PC-3 (cell line): ENCODE measurements around the gene LEMD2. TPM values are rescaled to one million over a fixed set of nuclear protein-coding genes. Genes with fewer than 3 reads are reported as not detected.

Experiments used
- ATAC-seq: fragments of 200-7000 bp; cut with Tn5 transposase; 2 replicates; pipeline ENCODE4 v1.9.1; 2020; ENCODE audit warnings: mild to moderate bottlenecking, moderate library complexity
- BruUV-seq: library from RNA; stranded (reverse); fragments of 400-500 nt; replicated peaks from 2 replicates; lab custom pipeline; 2021; lab: Mats Ljungman, UMichigan
- CTCF ChIA-PET: fragments of 300-600 bp; sonication (Branson Sonifier 250); formaldehyde crosslinking; loops from one replicate; lab custom pipeline; 2022; ENCODE audit warnings: antibody characterized with exemption; lab: Charles Lee
- POLR2A ChIA-PET: fragments of 300-600 bp; sonication (Branson Sonifier 250); formaldehyde crosslinking; loops from one replicate; lab custom pipeline; 2022; ENCODE audit warnings: antibody characterized with exemption; ENCODE audit not compliant: unreplicated experiment; lab: Charles Lee
- DNase-seq: peaks from one replicate; pipeline ENCODE4 v3.0.0-alpha.2; 2015
- H2AFZ ChIP-seq: fragments of 300-600 bp; sonication (generic); 2 replicates; pipeline ENCODE4 v1.6.0; 2016; ENCODE audit warnings: antibody characterized with exemption, low read length
- H3F3A ChIP-seq: fragments of 300-600 bp; sonication (generic); one replicate; pipeline ENCODE4 v1.6.0; 2017; ENCODE audit warnings: antibody characterized with exemption, low read length, control low read depth, mild to moderate bottlenecking; ENCODE audit not compliant: unreplicated experiment
- H3K27ac ChIP-seq: fragments of 300-600 bp; sonication (generic); 2 replicates; pipeline ENCODE4 v1.5.1; 2016; ENCODE audit warnings: mild to moderate bottlenecking, low read length
- H3K27me3 ChIP-seq: fragments of 300-600 bp; sonication (generic); 2 replicates; pipeline ENCODE4 v1.6.1; 2016; ENCODE audit warnings: low read length, mixed read lengths
- H3K36me3 ChIP-seq: fragments of 300-600 bp; sonication (generic); 2 replicates; pipeline ENCODE4 v1.6.1; 2016; ENCODE audit warnings: low read depth, mixed run types, low read length, mixed read lengths
- H3K4me1 ChIP-seq: fragments of 300-600 bp; sonication (generic); 2 replicates; pipeline ENCODE4 v1.5.1; 2016; ENCODE audit warnings: low read length; ENCODE audit not compliant: insufficient read depth
- H3K4me2 ChIP-seq: fragments of 300-600 bp; sonication (generic); 2 replicates; pipeline ENCODE4 v1.6.0; 2016; ENCODE audit warnings: low read length
- H3K4me3 ChIP-seq: fragments of 300-600 bp; sonication (generic); 2 replicates; pipeline ENCODE4 v1.5.1; 2016; ENCODE audit warnings: mild to moderate bottlenecking, low read length, mixed read lengths
- H3K79me2 ChIP-seq: fragments of 300-600 bp; sonication (generic); 2 replicates; pipeline ENCODE4 v1.6.1; 2017; ENCODE audit warnings: low read length, mixed read lengths
- H3K9ac ChIP-seq: fragments of 300-600 bp; sonication (generic); 2 replicates; pipeline ENCODE4 v1.6.0; 2016; ENCODE audit warnings: mild to moderate bottlenecking, low read length
- H3K9me2 ChIP-seq: fragments of 300-600 bp; sonication (generic); replicated peaks from 2 replicates; pipeline ENCODE4 v1.6.1; 2016; ENCODE audit warnings: mixed run types, low read length, mixed read lengths
- H3K9me3 ChIP-seq: fragments of 300-600 bp; sonication (generic); 2 replicates; pipeline ENCODE4 v1.6.1; 2016; ENCODE audit warnings: low read length, mixed read lengths
- H4K20me1 ChIP-seq: fragments of 300-600 bp; sonication (generic); 2 replicates; pipeline ENCODE4 v1.6.1; 2016; ENCODE audit warnings: low read length, mixed read lengths
- CTCF ChIP-seq: fragments of 300-600 bp; sonication (generic); conservative IDR thresholded peaks from 2 replicates; pipeline ENCODE4 v1.5.1; 2017; ENCODE audit warnings: antibody characterized with exemption, low read depth, mild to moderate bottlenecking, low read length
- EZH2 ChIP-seq: fragments of 300-600 bp; sonication (generic); IDR thresholded peaks from one replicate; pipeline ENCODE4 v1.6.1; 2017; ENCODE audit warnings: antibody characterized with exemption, mild to moderate bottlenecking, low read length; ENCODE audit not compliant: unreplicated experiment
- EZH2phosphoT487 ChIP-seq: fragments of 300-600 bp; sonication (generic); IDR thresholded peaks from 2 replicates; pipeline ENCODE4 v1.6.1; 2018; ENCODE audit warnings: mild to moderate bottlenecking, antibody characterized with exemption, low read length, borderline replicate concordance
- intact Hi-C: fragments of 100-400 bp; cut with micrococcal nuclease; formaldehyde crosslinking; loops from 2 replicates; pipeline ENCODE4 v1.9.0; 2023
- total RNA-seq: library from RNA; depleted of rRNA; stranded (reverse); fragments of >200 nt; gene quantifications from 2 replicates; pipeline ENCODE4 v1.2.3, GENCODE V29; 2014

Gene LEMD2
- total RNA-seq, 1 experiment from 2014 or later: 54.5 TPM

DNA sequence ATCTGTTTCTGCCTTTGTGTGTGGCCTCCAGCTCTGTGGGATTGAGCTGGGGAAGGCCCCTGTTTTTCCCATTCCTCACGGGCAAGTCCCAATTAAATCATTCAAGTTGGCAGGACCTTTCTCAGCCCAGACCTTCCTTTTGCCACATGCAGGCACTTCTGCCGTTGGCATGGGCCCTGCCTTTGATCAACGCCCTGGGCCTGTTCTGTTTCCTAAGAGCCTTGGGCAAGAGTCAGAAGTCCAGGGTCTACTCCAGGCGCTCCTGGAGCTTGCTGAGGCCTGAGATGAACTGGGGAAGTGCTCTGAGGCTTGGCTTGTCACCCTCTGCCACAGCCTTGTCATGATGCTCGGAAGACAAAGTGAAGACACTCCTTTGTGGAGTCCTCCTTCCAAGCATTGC, 49.4 kb downstream of the LEMD2 start:
- POLR2A ChIA-PET: no interaction called here
- no peaks in the 10 kb centered on the region for H4K20me1 ChIP-seq
- DNase-seq (no peak), ATAC-seq (no peak)
- no peak overlapping the region for H3K9ac ChIP-seq
- no peaks in the 10 kb centered on the region for H3K9me3 ChIP-seq
- H3K27ac ChIP-seq: no peak overlapping the region
- no peaks in the 10 kb centered on the region for H3K27me3 ChIP-seq
- H3K4me1 ChIP-seq: peaks cover 6% of the 10 kb centered on the region
- no peaks in the 10 kb centered on the region for H3F3A ChIP-seq
- intact Hi-C loops: no loop called here
- H3K4me3 ChIP-seq: no peak overlapping the region
- H3K4me2 ChIP-seq: no peak overlapping the region
- CTCF ChIA-PET: no interaction called here
- H3K79me2 ChIP-seq: no peaks in the 10 kb centered on the region
- no peaks in the 10 kb centered on the region for H3K36me3 ChIP-seq
- TF ChIP-seq EZH2phosphoT487: no peak
- no peak for TF ChIP-seq EZH2
- no peak for TF ChIP-seq CTCF
- BruUV-seq: no TSS peak
- no peak overlapping the region for H2AFZ ChIP-seq
- H3K9me2 ChIP-seq: no peaks in the 10 kb centered on the region

DNA sequence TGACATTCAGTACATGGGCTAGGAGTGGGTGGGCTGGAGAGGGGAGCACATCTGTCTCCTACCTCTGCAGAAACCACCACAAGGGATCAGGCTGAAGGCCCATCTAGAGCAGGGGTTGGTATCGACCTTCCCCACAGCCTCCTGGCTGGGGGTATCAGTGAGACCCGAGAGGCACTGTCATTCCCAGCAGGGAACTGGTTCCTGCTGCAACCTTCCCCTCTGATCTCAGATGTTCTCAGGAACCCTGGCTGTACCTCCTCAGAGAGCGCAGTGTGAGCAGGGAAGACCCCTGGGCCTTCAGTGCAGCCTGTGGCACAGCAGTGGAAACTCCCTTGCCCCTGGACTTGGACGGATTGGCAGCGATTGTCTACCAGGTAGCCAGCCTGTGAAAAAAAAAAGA, 50.1 kb downstream of the LEMD2 start:
- BruUV-seq: no TSS peak
- ChIA-PET CTCF (interaction anchor here (1.0 kb wide), 1 partner anchor 27 kb away, joined by 3 read pairs; the partner anchor contains the start of gene UQCC2), POLR2A (no interaction called here)
- ATAC-seq (no peak), DNase-seq (no peak)
- no peak overlapping the region for H3K4me2 ChIP-seq
- H4K20me1 ChIP-seq: no peaks in the 10 kb centered on the region
- H3K27ac ChIP-seq: no peak overlapping the region
- H3K27me3 ChIP-seq: no peaks in the 10 kb centered on the region
- peaks cover 2% of the 10 kb centered on the region for H3K4me1 ChIP-seq
- H2AFZ ChIP-seq: no peak overlapping the region
- H3K9me2 ChIP-seq: no peaks in the 10 kb centered on the region
- no peaks in the 10 kb centered on the region for H3K9me3 ChIP-seq
- intact Hi-C loops: no loop called here
- H3F3A ChIP-seq: no peaks in the 10 kb centered on the region
- no peak overlapping the region for H3K4me3 ChIP-seq
- TF ChIP-seq CTCF (no peak), EZH2phosphoT487 (no peak), EZH2 (no peak)
- no peak overlapping the region for H3K9ac ChIP-seq
- no peaks in the 10 kb centered on the region for H3K79me2 ChIP-seq
- no peaks in the 10 kb centered on the region for H3K36me3 ChIP-seq

GRCh38 chr6:33738153-33738552, 50.8 kb downstream of the LEMD2 start:
- BruUV-seq: no TSS peak
- Histone ChIP-seq H3K4me2 (no peak overlapping the region), H3K9me2 (no peaks in the 10 kb centered on the region), H2AFZ (no peak overlapping the region), H4K20me1 (no peaks in the 10 kb centered on the region), H3K79me2 (no peaks in the 10 kb centered on the region), H3F3A (no peaks in the 10 kb centered on the region), H3K27ac (no peak overlapping the region), H3K9ac (no peak overlapping the region), H3K36me3 (no peaks in the 10 kb centered on the region), H3K4me3 (no peak overlapping the region), H3K27me3 (no peaks in the 10 kb centered on the region), H3K4me1 (no peaks in the 10 kb centered on the region), H3K9me3 (no peaks in the 10 kb centered on the region)
- no peak for TF ChIP-seq CTCF
- no peak for TF ChIP-seq EZH2phosphoT487
- TF ChIP-seq EZH2: no peak
- CTCF ChIA-PET: interaction anchor here (1.0 kb wide), 1 partner anchor 26 kb away, joined by 3 read pairs; the partner anchor contains the start of gene UQCC2
- no peak for DNase-seq
- intact Hi-C loops: no loop called here
- ATAC-seq: no peak
- POLR2A ChIA-PET: interaction anchor here (0.6 kb wide), 1 partner anchor 11 kb away, joined by 4 read pairs; no protein-coding TSS in a partner anchor
